Measurements from ENCODE around the gene CABLES2. TPM values are rescaled to one million over a fixed set of nuclear protein-coding genes. Genes with fewer than 3 reads are reported as not detected.

CABLES2 gene
- total RNA-seq, 1 donor from 2014 or later: 22.0 TPM

DNA sequence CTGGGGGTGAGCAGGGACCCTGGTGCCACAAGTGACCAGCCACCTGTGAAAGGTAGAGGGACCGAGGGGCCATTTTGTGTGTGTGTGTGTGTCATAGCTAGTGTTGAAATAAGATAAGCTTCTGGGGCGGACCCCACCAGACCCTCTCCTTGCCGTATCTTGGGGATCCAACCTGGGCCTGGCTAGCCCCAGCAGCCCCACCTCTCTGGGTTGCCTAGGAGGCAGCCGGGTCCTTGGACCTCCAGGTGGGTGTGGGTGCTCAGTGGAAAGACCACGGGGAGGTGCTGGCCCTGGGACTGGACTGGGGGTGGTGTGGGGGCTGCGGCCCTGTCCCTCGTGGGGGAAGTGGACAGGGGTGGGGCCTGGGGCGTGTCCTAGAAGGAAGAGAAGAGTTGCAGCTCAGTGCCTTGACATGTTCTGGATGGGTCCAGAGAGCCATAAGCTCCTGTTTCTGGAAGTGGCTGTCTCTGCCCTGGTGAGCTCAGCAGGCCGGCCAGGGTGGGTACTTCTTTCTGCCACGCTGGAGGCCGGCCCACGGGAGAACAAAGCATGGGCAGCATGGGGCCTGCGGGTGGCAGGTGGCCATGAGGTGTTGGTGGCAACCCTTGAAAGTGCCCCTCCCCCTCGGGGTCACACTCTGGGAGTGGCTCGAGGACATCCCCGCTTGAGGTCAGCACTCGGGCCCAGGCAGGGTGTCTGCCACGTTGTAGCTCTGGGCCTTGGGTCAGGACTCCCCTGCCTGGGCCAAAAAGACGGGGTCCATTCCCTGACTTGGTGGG is 11.8 kb upstream of the CABLES2 start:
- intact Hi-C loops (cut with micrococcal nuclease): no loop called here

DNA sequence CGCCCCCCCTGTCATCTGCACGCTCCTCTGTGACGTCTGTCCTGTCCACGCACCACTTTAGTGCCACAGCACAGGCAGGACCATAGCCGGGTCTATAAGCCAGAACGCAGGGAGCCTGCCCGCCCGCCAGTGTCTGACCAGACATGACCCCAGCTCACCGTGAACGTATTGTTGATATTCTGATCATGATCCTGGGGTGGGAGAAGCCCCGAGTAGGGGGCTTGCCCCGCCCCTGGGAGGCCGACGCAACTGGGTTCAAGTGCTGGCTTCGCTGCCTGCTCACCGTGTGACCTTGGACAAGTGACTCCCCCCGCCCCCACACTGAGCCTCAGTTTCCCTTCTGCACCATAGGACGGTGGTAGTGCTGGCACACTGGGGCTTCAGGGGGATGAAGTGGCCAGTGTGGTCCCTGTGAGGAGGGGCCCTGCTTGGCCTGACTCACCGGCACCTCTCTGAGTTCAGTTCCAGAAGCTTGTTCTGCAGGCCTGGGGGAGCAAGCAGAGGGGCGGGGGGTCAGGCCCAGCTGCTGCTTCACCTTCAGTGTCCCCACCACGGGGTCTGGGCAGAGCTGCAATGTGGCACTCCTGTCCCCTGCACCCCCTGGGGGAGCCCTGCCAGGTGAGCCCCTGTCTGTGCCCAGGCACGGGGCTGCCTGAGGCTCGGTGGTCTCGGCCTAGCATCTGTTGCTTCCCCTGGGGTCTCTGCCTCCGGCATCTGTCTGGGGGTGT is 11.1 kb upstream of the CABLES2 start:
- intact Hi-C loops (cut with micrococcal nuclease): no loop called here

DNA sequence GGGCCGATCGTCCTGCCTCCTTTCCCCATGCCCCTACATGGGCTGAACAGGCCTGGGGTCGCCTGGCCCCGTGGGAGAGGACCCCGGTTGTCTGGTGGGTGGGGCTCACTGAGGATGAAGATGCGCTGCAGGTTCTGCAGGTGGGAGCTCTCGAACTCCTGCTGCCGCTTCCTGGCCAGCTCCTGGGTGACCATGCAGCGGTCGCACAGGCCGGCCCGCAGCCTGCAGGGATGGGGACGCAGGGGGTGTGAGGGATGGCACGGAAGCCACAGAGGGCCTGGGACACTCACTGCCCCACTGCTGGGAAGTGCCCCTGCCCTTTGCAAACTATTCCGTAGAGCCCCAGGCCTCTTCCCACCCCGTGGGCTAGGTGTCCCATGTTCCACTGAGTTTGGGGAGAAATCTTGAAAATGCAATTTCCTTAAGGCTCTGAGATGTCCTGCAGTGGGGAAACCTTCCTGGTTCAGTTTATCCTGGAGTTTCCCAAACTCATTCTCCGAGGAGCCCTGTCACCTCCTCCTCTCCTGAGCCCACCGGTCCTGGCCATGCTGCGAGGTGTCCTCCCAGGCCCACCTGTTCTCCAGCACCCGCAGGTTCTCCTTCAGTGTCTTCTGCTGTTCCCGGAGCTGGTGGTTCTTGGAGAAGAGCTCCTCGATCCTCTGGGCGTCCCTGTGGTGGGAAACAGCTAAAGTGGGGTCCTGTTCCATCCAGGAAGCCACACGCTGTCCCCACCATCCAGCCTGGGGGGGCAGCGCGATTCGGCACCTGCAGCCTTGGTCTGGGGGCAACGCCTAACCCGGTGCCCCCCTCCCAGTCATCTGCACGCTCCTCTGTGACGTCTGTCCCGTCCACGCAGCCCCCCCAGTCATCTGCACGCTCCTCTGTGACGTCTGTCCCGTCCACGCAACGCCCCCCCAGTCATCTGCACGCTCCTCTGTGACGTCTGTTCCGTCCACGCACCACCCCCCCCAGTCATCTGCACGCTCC is 9.9 kb upstream of the CABLES2 start:
- intact Hi-C loops (cut with micrococcal nuclease): no loop called here

DNA sequence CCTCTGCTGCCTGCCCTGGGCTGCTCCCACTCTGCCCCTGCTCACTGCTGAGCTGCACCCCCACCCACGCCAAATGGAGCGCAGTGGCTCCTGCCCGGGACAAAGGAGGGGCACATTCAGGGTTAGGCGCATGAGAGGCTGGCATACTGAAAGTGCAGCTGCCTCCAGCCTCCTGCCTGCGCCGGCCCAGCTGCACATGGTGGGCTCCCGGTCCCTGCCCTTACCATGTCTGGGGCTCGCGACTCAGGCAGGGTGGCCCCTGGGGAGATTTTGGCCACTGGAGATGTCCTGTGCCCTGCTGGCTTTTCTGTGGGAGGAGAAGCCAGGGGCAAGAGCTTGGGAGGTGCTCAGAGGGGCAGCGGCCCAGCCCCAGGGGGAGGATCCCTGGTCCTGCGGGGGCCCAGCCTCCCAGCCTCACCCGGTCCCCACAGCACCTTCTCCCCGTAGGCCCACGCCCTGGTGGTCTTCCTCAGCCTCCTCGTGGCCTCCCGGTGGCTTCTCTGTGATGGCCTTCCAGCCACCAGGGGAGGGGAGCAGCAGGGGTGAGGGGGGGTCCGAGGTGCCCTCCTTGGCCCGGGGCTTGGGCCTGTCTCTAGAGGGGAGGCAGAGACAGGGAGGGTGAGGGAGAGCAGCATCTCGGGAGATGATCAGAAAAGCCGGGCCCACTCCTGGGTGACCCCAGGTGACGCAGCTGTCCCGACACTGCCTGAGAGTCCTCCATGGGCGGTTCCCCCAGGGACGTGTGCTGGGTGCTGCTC is 8.4 kb upstream of the CABLES2 start:
- intact Hi-C loops (cut with micrococcal nuclease): no loop called here

GRCh38 chr20:62413896-62414481 is 6.9 kb upstream of the CABLES2 start:
- intact Hi-C loops (cut with micrococcal nuclease): no loop called here

DNA sequence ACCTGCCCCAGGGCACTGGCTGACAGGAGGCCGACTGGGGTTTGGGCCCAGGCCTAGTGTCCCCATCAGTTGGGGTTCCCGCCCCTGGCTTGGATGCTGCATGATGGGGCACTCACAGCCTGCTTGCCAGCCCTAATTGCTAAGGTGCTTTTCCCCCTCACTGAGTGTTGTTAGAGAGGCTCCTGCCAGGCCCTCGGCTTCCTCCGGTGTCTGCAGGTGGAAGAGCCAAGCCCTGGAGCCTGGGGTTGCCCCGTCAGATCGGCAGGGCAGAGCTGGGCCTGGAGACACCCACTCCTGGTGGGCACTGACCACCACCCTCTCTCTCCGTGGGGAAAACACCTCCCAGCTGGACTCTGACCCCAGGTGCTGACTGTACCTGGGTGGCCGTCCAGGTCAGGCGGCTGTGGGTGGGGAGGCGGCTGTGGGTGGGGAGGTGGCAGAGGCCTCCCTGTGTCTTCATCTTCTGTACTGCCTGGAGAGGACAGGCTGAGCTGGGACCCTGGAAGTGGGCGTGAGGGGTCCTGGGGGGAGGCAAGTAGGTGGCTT is 6.0 kb upstream of the CABLES2 start:
- intact Hi-C loops (cut with micrococcal nuclease): no loop called here

DNA sequence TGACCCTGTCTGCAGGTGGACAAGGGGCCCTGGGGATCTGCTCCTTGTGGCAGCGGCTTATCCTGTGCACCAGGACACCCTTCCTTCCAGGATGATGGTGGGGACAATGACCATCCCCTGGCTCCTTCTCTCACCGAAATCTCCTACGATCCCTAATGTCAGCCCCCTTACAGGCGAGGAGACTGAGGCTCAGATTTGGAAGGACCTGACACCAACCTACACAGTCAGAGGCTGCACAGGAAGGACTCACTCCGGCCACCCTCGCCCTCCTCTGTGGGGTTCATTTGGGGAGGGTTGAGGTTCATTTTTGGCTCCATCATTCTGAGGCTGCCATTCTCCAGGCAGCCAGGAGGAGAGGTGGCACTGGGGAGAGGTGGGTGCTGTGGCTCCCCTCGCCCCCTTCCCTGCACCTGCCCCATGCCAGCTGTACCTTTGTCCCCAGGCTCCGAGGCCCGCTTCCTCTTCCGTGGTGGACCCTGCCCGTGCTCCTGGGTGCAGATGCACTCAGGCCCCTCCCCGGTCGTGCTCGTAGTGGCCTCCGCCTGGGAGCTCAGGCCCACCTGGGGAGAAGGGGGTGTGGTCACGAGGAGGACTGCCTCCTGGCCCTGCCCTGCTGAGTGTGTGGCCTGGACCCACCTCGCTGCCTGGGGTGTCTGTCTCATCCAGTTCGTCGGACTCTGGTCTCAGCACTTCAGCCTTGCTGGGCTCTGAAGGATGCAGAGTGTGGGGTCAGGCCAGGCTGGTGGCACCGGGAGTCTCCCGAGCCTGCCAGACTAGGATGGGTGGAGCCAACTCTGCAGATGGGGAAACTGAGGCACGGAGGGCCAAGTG is 5.3 kb upstream of the CABLES2 start:
- intact Hi-C loops (cut with micrococcal nuclease): no loop called here

DNA sequence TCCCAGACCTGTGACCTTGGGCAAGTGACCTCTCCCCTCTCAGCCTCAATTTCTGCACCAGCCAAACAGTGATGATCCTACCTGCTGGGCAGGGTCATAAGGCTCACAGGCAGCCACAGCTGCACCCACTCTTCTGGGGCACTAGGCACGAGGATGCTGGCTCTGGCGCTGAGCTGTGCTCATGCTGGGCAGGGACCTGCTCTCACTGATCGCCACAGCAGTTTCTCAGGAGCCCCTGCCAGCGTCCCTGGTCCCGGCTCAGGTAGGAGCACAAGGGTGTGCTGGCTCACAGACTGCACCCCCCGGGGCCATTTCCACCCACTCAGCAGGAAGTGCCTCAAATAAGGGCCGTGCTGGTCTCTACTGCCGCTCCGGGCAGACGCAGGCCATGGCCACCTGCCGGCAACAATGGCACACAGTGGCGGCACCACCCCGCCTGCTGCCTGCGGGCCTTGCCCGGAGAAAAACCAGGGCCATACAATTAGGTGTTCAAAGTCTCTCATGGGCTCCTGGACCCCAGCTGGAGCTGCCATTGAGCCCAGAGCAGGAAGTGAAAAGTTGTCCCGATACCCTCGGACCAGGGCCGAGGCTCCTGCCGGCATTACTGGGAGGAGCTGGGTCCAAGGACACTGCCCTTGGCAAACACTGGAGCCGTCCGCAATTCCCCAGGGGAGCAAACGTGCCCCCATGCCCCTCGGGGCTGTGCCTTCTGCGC is 4.6 kb upstream of the CABLES2 start:
- intact Hi-C loops (cut with micrococcal nuclease): no loop called here

DNA sequence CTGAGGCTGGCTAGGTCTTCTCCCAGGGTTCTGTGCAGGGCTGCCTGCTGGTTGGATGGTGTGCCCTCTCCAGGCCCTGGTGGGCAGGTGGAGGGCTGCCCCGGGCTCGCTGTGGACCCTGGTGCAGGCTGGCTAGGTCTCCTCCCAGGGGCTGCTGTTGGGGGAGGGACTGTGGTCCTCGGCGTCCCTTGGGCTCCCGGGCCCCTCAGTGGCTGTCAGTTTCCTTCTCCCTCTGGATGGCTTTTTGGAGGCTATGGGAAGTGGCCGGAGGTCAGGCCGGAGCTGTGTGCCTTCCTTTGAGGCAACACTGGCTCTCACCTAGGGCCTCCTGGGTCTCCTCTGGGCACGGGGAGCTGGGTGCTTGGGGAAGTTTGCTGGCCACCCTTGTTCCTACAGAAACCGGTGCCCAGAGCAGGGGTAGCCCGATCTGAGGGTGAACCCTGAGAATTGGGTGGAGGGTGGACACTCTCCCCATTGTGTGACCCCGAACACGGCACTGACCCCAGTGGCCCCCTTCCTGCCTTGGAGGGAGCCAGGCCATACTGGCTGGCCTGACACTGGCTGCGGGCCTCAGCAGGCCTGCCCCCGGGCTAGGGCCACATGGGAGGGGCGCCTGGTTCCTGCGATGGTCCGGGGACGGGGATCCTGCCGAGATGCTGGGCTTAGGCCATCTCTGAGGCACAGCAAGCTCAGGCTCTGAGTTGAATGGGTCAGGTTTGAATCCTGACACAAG is 3.8 kb upstream of the CABLES2 start:
- intact Hi-C loops (cut with micrococcal nuclease): no loop called here

- intact Hi-C loops (cut with micrococcal nuclease): loop anchor here (5.0 kb wide), 3 partner anchors 228 to 807 kb away; partner anchors contain the start of genes LSM14B, MTG2 and YTHDF1
Measured at GRCh38 chr20:62409931-62410745, 3.1 kb upstream of the CABLES2 start.

GRCh38 chr20:62409086-62409853 is 2.2 kb upstream of the CABLES2 start:
- intact Hi-C loops (cut with micrococcal nuclease): loop anchor here (5.0 kb wide), 3 partner anchors 227 to 808 kb away; partner anchors contain the start of genes LSM14B, MTG2 and YTHDF1

DNA sequence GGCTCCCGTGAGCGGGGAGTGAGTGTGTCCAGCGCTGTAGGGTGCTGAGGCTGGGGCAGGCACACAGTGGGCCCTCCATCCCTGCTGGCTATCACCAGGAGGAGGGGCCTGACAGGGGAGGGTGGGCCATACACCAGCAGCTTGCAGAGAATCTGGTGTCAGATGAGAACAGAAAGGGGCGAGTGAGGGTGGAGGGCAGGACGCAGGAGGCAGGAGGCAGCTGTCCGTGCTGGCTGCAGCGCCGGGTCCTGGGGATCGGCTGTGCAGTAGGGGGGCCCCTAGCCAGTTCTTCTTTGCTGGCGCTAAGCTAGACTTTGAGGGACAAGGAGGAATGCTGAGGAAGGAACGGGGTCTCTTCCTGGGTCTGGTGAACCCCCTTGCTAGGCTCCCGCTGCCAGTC is 1.6 kb upstream of the CABLES2 start:
- intact Hi-C loops (cut with micrococcal nuclease): loop anchor here (5.0 kb wide), 3 partner anchors 226 to 809 kb away; partner anchors contain the start of genes LSM14B, MTG2 and YTHDF1

DNA sequence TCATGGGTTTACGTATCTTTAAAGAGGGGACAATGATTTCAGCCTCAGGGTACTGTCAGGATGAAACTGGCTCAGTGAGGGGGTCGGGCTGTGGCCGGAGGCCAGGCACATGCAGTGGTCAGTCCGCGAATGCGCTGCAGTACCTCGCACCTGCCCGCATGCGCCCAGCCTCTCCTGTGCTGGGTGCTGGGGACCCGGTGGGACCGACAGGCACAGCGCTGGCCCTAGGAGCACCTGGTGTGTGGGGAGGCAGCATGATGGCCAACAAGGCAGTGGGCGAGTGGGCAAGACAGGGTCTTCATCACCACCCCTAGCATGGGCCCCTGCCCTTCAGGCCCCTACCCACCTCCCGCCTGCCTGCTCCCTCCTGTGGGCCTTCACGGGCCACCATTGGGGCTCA is 970 bp upstream of the CABLES2 start:
- intact Hi-C loops (cut with micrococcal nuclease): loop anchor here (5.0 kb wide), 3 partner anchors 226 to 809 kb away; partner anchors contain the start of genes LSM14B, MTG2 and YTHDF1

GRCh38 chr20:62406635-62407176 is 379 bp downstream of the CABLES2 start:
- intact Hi-C loops (cut with micrococcal nuclease): loop anchor here (1.0 to 5.0 kb wide), 6 partner anchors 19 to 811 kb away; partner anchors contain the start of genes ADRM1, LSM14B, MTG2 and RPS21

- intact Hi-C loops (cut with micrococcal nuclease): loop anchor here (2.0 to 5.0 kb wide), 4 partner anchors 103 to 811 kb away; partner anchors contain the start of genes ADRM1, LSM14B, MTG2 and YTHDF1
Measured at GRCh38 chr20:62405981-62406513, 1.0 kb downstream of the CABLES2 start.
